ENCODE measurements around the gene BST1. TPM values are rescaled to one million over a fixed set of nuclear protein-coding genes. Genes with fewer than 3 reads are reported as not detected.

The BST1 gene
- total and polyA plus RNA-seq, 2 experiments from 2014 or later = 0.99 to 1.8 TPM

DNA sequence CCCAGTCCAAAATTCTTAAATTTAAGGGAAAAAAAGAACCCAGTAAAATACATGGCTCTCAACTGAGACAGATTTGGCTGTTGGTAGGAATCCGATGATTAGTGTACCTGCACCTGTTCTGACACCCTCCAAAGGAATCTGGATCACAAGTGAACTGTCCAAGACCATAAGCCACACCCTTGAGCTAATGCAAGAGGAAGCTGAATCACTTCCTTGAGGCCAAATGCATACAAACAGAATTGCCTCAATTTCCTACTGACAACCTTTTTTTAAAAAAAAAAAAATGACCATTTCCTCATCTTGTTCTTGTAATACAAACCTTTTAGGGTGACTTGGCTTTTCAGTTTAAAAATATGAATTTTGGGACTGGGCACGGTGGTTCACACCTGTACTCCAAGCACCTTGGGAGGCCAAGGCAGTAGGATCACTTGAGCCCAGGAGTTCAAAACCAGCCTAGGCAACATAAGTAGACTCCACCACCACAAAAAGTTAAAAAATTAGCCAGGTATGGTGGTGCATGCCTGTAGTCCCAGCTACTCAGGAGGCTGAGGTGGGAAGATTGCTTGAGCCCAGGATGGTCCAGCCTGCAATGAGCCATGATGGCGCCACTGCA is 37.0 kb upstream of the BST1 start:
- no peaks in the 10 kb centered on the region for H3K27me3 ChIP-seq (ENCODE audit: insufficient read depth)
- no peak overlapping the region for H3K4me2 ChIP-seq
- H3K79me2 ChIP-seq (replicated peaks; ENCODE audit: insufficient read depth) = peaks cover 13% of the 10 kb centered on the region; the same call in 1 of the 2 replicates
- no peaks in the 10 kb centered on the region for H3K4me1 ChIP-seq (ENCODE audit: insufficient read depth)
- Mint-ChIP-seq H3K36me3 (ENCODE audit: low read depth) (peaks cover 19% of the 10 kb centered on the region; the same call in 2 of the 3 replicates), H3K4me1 (no peaks in the 10 kb centered on the region), H3K4me3 (no peak overlapping the region), H3K27ac (no peak overlapping the region), H3K27me3 (ENCODE audit: insufficient read depth, low read depth, poor library complexity) (peaks cover under 1% of the 10 kb centered on the region), H3K9me3 (no peaks in the 10 kb centered on the region)
- H4K20me1 ChIP-seq (replicated peaks; ENCODE audit: insufficient read depth) = no peaks in the 10 kb centered on the region; the same call in none of the 2 replicates
- H2AFZ ChIP-seq = no peak overlapping the region
- H3K4me3 ChIP-seq = no peak overlapping the region
- H3K9me2 ChIP-seq (ENCODE audit: insufficient read depth) = no peaks in the 10 kb centered on the region
- H3K27ac ChIP-seq (ENCODE audit: low read depth) = no peak overlapping the region
- TF ChIP-seq ZNF114 (CRISPR knock-in tag; IDR thresholded peaks at IDR 0.05) (no peak), STAT1 (IDR thresholded peaks at IDR 0.05; ENCODE audit: unreplicated experiment) (no peak), POLR2AphosphoS5 (IDR thresholded peaks at IDR 0.05; ENCODE audit: low read depth) (no peak)
- TF ChIP-seq, protein P1, sequence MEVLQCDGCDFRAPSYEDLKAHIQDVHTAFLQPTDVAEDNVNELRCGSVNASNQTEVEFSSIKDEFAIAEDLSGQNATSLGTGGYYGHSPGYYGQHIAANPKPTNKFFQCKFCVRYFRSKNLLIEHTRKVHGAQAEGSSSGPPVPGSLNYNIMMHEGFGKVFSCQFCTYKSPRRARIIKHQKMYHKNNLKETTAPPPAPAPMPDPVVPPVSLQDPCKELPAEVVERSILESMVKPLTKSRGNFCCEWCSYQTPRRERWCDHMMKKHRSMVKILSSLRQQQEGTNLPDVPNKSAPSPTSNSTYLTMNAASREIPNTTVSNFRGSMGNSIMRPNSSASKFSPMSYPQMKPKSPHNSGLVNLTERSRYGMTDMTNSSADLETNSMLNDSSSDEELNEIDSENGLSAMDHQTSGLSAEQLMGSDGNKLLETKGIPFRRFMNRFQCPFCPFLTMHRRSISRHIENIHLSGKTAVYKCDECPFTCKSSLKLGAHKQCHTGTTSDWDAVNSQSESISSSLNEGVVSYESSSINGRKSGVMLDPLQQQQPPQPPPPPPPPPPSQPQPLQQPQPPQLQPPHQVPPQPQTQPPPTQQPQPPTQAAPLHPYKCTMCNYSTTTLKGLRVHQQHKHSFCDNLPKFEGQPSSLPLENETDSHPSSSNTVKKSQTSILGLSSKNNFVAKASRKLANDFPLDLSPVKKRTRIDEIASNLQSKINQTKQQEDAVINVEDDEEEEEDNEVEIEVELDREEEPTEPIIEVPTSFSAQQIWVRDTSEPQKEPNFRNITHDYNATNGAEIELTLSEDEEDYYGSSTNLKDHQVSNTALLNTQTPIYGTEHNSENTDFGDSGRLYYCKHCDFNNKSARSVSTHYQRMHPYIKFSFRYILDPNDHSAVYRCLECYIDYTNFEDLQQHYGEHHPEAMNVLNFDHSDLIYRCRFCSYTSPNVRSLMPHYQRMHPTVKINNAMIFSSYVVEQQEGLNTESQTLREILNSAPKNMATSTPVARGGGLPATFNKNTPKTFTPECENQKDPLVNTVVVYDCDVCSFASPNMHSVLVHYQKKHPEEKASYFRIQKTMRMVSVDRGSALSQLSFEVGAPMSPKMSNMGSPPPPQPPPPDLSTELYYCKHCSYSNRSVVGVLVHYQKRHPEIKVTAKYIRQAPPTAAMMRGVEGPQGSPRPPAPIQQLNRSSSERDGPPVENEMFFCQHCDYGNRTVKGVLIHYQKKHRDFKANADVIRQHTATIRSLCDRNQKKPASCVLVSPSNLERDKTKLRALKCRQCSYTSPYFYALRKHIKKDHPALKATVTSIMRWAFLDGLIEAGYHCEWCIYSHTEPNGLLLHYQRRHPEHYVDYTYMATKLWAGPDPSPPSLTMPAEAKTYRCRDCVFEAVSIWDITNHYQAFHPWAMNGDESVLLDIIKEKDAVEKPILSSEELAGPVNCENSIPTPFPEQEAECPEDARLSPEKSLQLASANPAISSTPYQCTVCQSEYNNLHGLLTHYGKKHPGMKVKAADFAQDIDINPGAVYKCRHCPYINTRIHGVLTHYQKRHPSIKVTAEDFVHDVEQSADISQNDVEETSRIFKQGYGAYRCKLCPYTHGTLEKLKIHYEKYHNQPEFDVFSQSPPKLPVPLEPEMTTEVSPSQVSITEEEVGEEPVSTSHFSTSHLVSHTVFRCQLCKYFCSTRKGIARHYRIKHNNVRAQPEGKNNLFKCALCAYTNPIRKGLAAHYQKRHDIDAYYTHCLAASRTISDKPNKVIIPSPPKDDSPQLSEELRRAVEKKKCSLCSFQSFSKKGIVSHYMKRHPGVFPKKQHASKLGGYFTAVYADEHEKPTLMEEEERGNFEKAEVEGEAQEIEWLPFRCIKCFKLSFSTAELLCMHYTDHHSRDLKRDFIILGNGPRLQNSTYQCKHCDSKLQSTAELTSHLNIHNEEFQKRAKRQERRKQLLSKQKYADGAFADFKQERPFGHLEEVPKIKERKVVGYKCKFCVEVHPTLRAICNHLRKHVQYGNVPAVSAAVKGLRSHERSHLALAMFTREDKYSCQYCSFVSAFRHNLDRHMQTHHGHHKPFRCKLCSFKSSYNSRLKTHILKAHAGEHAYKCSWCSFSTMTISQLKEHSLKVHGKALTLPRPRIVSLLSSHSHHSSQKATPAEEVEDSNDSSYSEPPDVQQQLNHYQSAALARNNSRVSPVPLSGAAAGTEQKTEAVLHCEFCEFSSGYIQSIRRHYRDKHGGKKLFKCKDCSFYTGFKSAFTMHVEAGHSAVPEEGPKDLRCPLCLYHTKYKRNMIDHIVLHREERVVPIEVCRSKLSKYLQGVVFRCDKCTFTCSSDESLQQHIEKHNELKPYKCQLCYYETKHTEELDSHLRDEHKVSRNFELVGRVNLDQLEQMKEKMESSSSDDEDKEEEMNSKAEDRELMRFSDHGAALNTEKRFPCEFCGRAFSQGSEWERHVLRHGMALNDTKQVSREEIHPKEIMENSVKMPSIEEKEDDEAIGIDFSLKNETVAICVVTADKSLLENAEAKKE (CRISPR knock-in tag; IDR thresholded peaks at IDR 0.05) = no peak
- H3K36me3 ChIP-seq (ENCODE audit: insufficient read depth) = peaks cover 9% of the 10 kb centered on the region
- ATAC-seq (no peak), DNase-seq (ENCODE audit: low spot score) (no peak)
- H3F3A ChIP-seq (replicated peaks; ENCODE audit: low read depth) = no peaks in the 10 kb centered on the region

DNA sequence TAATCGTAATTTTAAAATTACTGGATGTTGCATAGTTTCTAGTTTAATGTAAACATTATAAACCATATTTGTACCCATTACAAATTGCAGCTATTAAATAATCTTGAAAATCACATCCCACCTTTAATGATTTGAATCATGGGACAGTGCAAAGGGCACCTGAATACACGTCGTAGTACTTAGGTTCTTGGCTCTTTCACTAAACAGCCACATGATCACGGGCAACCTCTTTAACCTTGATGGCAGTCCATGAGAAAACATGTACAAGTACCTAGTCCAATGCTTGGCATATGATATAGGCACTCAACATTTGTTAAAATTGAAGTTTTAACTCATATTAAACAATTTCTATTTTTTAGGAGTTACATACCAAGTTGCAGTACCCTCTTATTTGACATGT is 35.9 kb upstream of the BST1 start:
- H3K4me3 ChIP-seq = no peak overlapping the region
- H3K4me3 Mint-ChIP-seq = no peak overlapping the region
- DNase-seq (ENCODE audit: low spot score) (no peak), ATAC-seq (no peak)
- no peaks in the 10 kb centered on the region for H3K4me1 Mint-ChIP-seq
- H3F3A ChIP-seq (replicated peaks; ENCODE audit: low read depth) = no peaks in the 10 kb centered on the region
- H3K27me3 Mint-ChIP-seq (ENCODE audit: insufficient read depth, low read depth, poor library complexity) = no peaks in the 10 kb centered on the region
- peaks cover 23% of the 10 kb centered on the region; the same call in 2 of the 3 replicates for H3K36me3 Mint-ChIP-seq (ENCODE audit: low read depth)
- peaks cover 9% of the 10 kb centered on the region for H3K36me3 ChIP-seq (ENCODE audit: insufficient read depth)
- H3K9me3 Mint-ChIP-seq = no peaks in the 10 kb centered on the region
- no peaks in the 10 kb centered on the region for H3K9me2 ChIP-seq (ENCODE audit: insufficient read depth)
- H3K27ac Mint-ChIP-seq = no peak overlapping the region
- H2AFZ ChIP-seq = no peak overlapping the region
- H3K4me2 ChIP-seq = no peak overlapping the region
- peaks cover 23% of the 10 kb centered on the region for H3K79me2 ChIP-seq (replicated peaks; ENCODE audit: insufficient read depth)
- no peaks in the 10 kb centered on the region for H3K27me3 ChIP-seq (ENCODE audit: insufficient read depth)
- H3K27ac ChIP-seq (ENCODE audit: low read depth) = no peak overlapping the region
- no peaks in the 10 kb centered on the region for H3K4me1 ChIP-seq (ENCODE audit: insufficient read depth)
- H4K20me1 ChIP-seq (replicated peaks; ENCODE audit: insufficient read depth) = no peaks in the 10 kb centered on the region; the same call in none of the 2 replicates
- TF ChIP-seq POLR2AphosphoS5 (IDR thresholded peaks at IDR 0.05; ENCODE audit: low read depth) (no peak), NANOG (IDR thresholded peaks at IDR 0.05; ENCODE audit: borderline replicate concordance) (no peak), CREB1 (CRISPR knock-in tag; IDR thresholded peaks at IDR 0.05; ENCODE audit: low read depth) (no peak), ZNF331 (CRISPR knock-in tag; IDR thresholded peaks at IDR 0.05; ENCODE audit: low read depth) (no peak), ZNF114 (CRISPR knock-in tag; IDR thresholded peaks at IDR 0.05) (no peak), STAT1 (IDR thresholded peaks at IDR 0.05; ENCODE audit: unreplicated experiment) (no peak), EZH2 (IDR thresholded peaks at IDR 0.05; ENCODE audit: low read depth, unreplicated experiment) (no peak), ETS1 (IDR thresholded peaks at IDR 0.05) (no peak), EZH2phosphoT487 (IDR thresholded peaks at IDR 0.05; ENCODE audit: unreplicated experiment) (no peak)
- TF ChIP-seq, protein P2, sequence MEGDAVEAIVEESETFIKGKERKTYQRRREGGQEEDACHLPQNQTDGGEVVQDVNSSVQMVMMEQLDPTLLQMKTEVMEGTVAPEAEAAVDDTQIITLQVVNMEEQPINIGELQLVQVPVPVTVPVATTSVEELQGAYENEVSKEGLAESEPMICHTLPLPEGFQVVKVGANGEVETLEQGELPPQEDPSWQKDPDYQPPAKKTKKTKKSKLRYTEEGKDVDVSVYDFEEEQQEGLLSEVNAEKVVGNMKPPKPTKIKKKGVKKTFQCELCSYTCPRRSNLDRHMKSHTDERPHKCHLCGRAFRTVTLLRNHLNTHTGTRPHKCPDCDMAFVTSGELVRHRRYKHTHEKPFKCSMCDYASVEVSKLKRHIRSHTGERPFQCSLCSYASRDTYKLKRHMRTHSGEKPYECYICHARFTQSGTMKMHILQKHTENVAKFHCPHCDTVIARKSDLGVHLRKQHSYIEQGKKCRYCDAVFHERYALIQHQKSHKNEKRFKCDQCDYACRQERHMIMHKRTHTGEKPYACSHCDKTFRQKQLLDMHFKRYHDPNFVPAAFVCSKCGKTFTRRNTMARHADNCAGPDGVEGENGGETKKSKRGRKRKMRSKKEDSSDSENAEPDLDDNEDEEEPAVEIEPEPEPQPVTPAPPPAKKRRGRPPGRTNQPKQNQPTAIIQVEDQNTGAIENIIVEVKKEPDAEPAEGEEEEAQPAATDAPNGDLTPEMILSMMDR (conservative IDR thresholded peaks at IDR 0.05; ENCODE audit: low read depth in 2 of 2) = no peak

Data from GM23338 (cell line).